PFSK-1 (cell line): ENCODE data around the gene HOXA13.

Source experiments
- FOXP2 ChIP-seq: optimal IDR thresholded peaks from 2 replicates; pipeline ENCODE3; 2011; ENCODE audit warnings: borderline replicate concordance, control low read depth, inconsistent platforms; ENCODE audit not compliant: insufficient read depth; ENCODE audit errors: extremely low read length, extremely low read depth
- POLR2AphosphoS5 ChIP-seq: IDR thresholded peaks from 2 replicates; pipeline ENCODE4 v1.6.1; 2012; ENCODE audit warnings: low read depth, mild to moderate bottlenecking, control low read depth, low read length, moderate library complexity
- REST ChIP-seq, 2 experiments: IDR thresholded peaks; 2 replicates each; pipeline versions ENCODE4 v1.6.1 to v1.8.0; 2011 to 2012; ENCODE audit warnings: low read depth in 2 of 2, low read length in 2 of 2, control low read depth in 1 of 2, inconsistent platforms in 1 of 2, mild to moderate bottlenecking in 1 of 2, moderate library complexity in 1 of 2; ENCODE audit not compliant: insufficient read depth in 1 of 2
- SIN3A ChIP-seq: IDR thresholded peaks from 2 replicates; pipeline ENCODE4 v1.6.1; 2012; ENCODE audit warnings: mild to moderate bottlenecking, low read length, moderate library complexity, borderline replicate concordance; ENCODE audit not compliant: insufficient read depth
- TAF1 ChIP-seq: IDR thresholded peaks from 2 replicates; pipeline ENCODE4 v1.6.1; 2012; ENCODE audit warnings: low read length, control low read depth, borderline replicate concordance; ENCODE audit not compliant: insufficient read depth

The HOXA13 gene

GRCh38 chr7:27186668-27187474 lies 13.0 kb downstream of the HOXA13 start:
- no peak for TF ChIP-seq REST (IDR thresholded peaks at IDR 0.05; ENCODE audit: insufficient read depth in 1 of 2, low read depth in 2 of 2, low read length in 2 of 2)
- no peak for TF ChIP-seq POLR2AphosphoS5
- no peak for TF ChIP-seq FOXP2
- no peak for TF ChIP-seq SIN3A
- no peak for TF ChIP-seq TAF1

GRCh38 chr7:27185854-27186667 lies 13.8 kb downstream of the HOXA13 start:
- TF ChIP-seq FOXP2 (no peak), SIN3A (no peak), REST (IDR thresholded peaks at IDR 0.05; ENCODE audit: insufficient read depth in 1 of 2, low read depth in 2 of 2, low read length in 2 of 2) (no peak)

GRCh38 chr7:27185013-27185853 lies 14.7 kb downstream of the HOXA13 start, which contains the start of gene HOXA11:
HOXA11 (minus strand) TSS chr7:27185232; CDS start chr7:27185144, 88 bp downstream.
- no peak for TF ChIP-seq POLR2AphosphoS5
- TF ChIP-seq REST (IDR thresholded peaks at IDR 0.05; ENCODE audit: insufficient read depth in 1 of 2, low read depth in 2 of 2, low read length in 2 of 2): no peak
- TF ChIP-seq TAF1: no peak
- TF ChIP-seq SIN3A: no peak
- TF ChIP-seq FOXP2: no peak

GRCh38 chr7:27184337-27185012 lies 15.4 kb downstream of the HOXA13 start:
- TF ChIP-seq SIN3A: no peak
- TF ChIP-seq POLR2AphosphoS5: no peak
- no peak for TF ChIP-seq TAF1
- TF ChIP-seq FOXP2: no peak
- TF ChIP-seq REST (IDR thresholded peaks at IDR 0.05; ENCODE audit: insufficient read depth in 1 of 2, low read depth in 2 of 2, low read length in 2 of 2): no peak
